ENCODE measurements around the gene KDM7A.

DNA sequence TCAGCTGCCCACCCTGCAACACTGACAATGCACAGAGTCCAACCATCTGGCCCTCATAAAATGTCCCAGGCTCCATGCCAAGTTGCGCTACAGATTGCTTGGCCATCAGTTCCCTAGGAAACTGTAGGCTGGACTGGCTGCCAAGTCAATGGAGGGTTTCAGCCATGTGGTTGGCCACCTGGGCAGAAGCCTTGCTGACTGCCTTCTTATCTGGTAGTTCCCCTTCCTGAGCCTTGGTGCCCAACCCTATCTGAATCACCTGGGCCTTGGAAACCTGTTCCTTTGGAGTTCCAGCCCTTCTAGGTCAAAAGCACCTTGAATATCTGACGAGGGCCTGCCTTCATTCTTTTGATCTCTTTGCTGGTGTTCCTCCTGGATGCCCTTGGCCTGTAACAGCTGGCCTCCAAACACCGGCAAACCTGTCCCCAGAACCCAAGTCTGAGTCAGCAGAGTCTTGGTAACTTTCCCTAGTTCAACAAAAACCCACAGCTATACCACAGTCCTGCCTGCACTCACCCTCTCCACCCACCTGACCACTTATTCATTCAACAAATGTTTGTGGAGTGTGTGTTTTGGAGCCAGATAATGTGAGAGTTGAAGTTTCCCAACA lies 37.4 kb upstream of the KDM7A start:
- no peak for TF ChIP-seq HDAC2 (IDR thresholded peaks at IDR 0.05)
- TF ChIP-seq, protein P1, sequence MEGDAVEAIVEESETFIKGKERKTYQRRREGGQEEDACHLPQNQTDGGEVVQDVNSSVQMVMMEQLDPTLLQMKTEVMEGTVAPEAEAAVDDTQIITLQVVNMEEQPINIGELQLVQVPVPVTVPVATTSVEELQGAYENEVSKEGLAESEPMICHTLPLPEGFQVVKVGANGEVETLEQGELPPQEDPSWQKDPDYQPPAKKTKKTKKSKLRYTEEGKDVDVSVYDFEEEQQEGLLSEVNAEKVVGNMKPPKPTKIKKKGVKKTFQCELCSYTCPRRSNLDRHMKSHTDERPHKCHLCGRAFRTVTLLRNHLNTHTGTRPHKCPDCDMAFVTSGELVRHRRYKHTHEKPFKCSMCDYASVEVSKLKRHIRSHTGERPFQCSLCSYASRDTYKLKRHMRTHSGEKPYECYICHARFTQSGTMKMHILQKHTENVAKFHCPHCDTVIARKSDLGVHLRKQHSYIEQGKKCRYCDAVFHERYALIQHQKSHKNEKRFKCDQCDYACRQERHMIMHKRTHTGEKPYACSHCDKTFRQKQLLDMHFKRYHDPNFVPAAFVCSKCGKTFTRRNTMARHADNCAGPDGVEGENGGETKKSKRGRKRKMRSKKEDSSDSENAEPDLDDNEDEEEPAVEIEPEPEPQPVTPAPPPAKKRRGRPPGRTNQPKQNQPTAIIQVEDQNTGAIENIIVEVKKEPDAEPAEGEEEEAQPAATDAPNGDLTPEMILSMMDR (IDR thresholded peaks at IDR 0.05 in 2 of 3, conservative IDR thresholded peaks at IDR 0.05 in 1 of 3; ENCODE audit: control insufficient read depth in 2 of 3, extremely low read depth in 1 of 3, insufficient read depth in 1 of 3, low read depth in 3 of 3, low read length in 3 of 3) = no peak
- no peak for TF ChIP-seq EZH2 (IDR thresholded peaks at IDR 0.05; ENCODE audit: borderline replicate concordance, control insufficient read depth, low read depth, low read length)
- TF ChIP-seq POLR2A (IDR thresholded peaks at IDR 0.05; ENCODE audit: low read depth, low read length) = no peak
- no peak for TF ChIP-seq MYC (IDR thresholded peaks at IDR 0.05; ENCODE audit: insufficient read depth, insufficient read length, insufficient replicate concordance, low read length, severe bottlenecking)
- no peak for TF ChIP-seq CHD1 (IDR thresholded peaks at IDR 0.05; ENCODE audit: low read depth, low read length)

Data from GM12878 (cell line).